Gastrocnemius medialis (tissue), 4 donors: ENCODE data around the gene NDUFAF8. TPM values are rescaled to one million over a fixed set of nuclear protein-coding genes. Genes with fewer than 3 reads are reported as not detected.

ENCODE experiments used
- ATAC-seq, 2 donors: fragments of 150-250 bp; one replicate each; pipeline ENCODE4 v1.9.1; 2016
- DNase-seq, 2 donors: peaks; one replicate each; pipeline ENCODE4 v3.0.0-alpha.2; 2019
- H3K27ac ChIP-seq, 4 donors: fragments of 200-600 bp; sonication (generic); 1 replicate in 1 of 4; 2 replicates in 3 of 4; pipeline ENCODE4 v1.5.1; 2016 to 2018; ENCODE audit warnings: mild to moderate bottlenecking in 2 of 4, moderate library complexity in 1 of 4
- H3K27me3 ChIP-seq, 3 donors: fragments of 200-600 bp; sonication (generic) in 2 of 3; 1 replicate in 1 of 3; 2 replicates in 2 of 3; pipeline versions ENCODE4 v1.5.1 to v1.6.0; 2016 to 2019; ENCODE audit warnings: mild to moderate bottlenecking in 1 of 3, moderate library complexity in 1 of 3
- H3K36me3 ChIP-seq, 2 donors: fragments of 200-600 bp; sonication (generic) in 1 of 2; one replicate each; pipeline ENCODE4 v1.5.1; 2017 to 2018
- H3K4me1 ChIP-seq, 2 donors: fragments of 200-600 bp; sonication (generic) in 1 of 2; one replicate each; pipeline ENCODE4 v1.5.1; 2016 to 2017; ENCODE audit warnings: mild to moderate bottlenecking in 2 of 2
- H3K4me3 ChIP-seq, 4 donors: fragments of 200-600 bp; sonication (generic) in 3 of 4; 1 replicate in 1 of 4; 2 replicates in 3 of 4; pipeline ENCODE4 v1.5.1; 2016 to 2019; ENCODE audit warnings: mild to moderate bottlenecking in 2 of 4
- H3K9me3 ChIP-seq, 3 donors: fragments of 200-600 bp; sonication (generic) in 2 of 3; 1 replicate in 1 of 3; 2 replicates in 2 of 3; pipeline ENCODE4 v1.5.1; 2016 to 2019
- POLR2A ChIP-seq, 2 donors: fragments of 450-650 bp; IDR thresholded peaks; one replicate each; pipeline ENCODE4 v1.6.1; 2017; ENCODE audit warnings: antibody characterized with exemption in 2 of 2, mild to moderate bottlenecking in 2 of 2, moderate library complexity in 2 of 2
- in situ Hi-C, 4 donors: fragments of 200-750 bp; cut with MboI; loops; one replicate each; pipeline versions ENCODE4 v1.15.0 to v1.8.0; 2017; ENCODE audit warnings: low sequenced_read_pairs in 4 of 4
- intact Hi-C: fragments of 100-400 bp; cut with DNase I; formaldehyde crosslinking; loops from one replicate; pipeline ENCODE4 v1.15.1; 2023; ENCODE audit warnings: low total_unique reads
- total RNA-seq, 4 donors: library from RNA; depleted of rRNA; stranded (reverse); fragments of >200 nt; gene quantifications; one replicate each; pipeline versions ENCODE4 v1.1.0 to v1.2.3, GENCODE V29; 2016
- TF ChIP-seq, protein P1 (sequence below), 5 experiments: fragments of 450-650 bp in 3 of 5; fragments of 200-600 bp in 2 of 5; sonication (generic) in 2 of 5; IDR thresholded peaks in 4 of 5; conservative IDR thresholded peaks in 1 of 5; 1 replicate in 4 of 5; 2 replicates in 1 of 5; pipeline ENCODE4 v1.5.1; 2016 to 2019; ENCODE audit warnings: antibody characterized with exemption in 5 of 5, mild to moderate bottlenecking in 3 of 5, moderate library complexity in 3 of 5

The NDUFAF8 gene
- total RNA-seq, 4 donors from 2014 or later = 39.4 to 700 (median 74.5) TPM

DNA sequence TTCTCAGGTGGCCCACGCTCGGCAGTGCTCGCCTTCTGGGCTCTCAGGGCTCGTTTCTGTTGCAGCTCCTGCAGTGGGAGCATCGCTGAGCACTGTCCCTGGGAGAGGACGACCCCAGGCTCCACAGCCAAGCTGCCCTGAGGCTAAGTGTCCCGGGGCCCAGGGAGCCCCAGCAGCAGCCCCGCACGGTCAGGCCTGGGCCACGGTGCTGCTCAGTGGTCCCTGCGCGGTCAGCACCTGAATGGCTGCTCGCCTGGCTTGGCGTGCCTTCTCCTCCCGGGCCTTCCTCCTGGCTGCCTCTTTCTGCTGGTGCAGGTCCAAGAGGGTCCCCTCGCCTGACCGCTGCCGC lies 39.7 kb upstream of the NDUFAF8 start:
- in situ Hi-C loops (no loop called here), intact Hi-C loops (no loop called here)
- Histone ChIP-seq H3K27ac (no peak overlapping the region), H3K4me3 (no peak overlapping the region), H3K9me3 (no peaks in the 10 kb centered on the region), H3K27me3 (no peaks in the 10 kb centered on the region), H3K4me1 (no peaks in the 10 kb centered on the region), H3K36me3 (no peaks in the 10 kb centered on the region)
- DNase-seq = no peak
- no peak for ATAC-seq
- no peak for TF ChIP-seq POLR2A (IDR thresholded peaks at IDR 0.05)
- TF ChIP-seq, protein P1, sequence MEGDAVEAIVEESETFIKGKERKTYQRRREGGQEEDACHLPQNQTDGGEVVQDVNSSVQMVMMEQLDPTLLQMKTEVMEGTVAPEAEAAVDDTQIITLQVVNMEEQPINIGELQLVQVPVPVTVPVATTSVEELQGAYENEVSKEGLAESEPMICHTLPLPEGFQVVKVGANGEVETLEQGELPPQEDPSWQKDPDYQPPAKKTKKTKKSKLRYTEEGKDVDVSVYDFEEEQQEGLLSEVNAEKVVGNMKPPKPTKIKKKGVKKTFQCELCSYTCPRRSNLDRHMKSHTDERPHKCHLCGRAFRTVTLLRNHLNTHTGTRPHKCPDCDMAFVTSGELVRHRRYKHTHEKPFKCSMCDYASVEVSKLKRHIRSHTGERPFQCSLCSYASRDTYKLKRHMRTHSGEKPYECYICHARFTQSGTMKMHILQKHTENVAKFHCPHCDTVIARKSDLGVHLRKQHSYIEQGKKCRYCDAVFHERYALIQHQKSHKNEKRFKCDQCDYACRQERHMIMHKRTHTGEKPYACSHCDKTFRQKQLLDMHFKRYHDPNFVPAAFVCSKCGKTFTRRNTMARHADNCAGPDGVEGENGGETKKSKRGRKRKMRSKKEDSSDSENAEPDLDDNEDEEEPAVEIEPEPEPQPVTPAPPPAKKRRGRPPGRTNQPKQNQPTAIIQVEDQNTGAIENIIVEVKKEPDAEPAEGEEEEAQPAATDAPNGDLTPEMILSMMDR (IDR thresholded peaks at IDR 0.05 in 4 of 5, conservative IDR thresholded peaks at IDR 0.05 in 1 of 5) = no peak

DNA sequence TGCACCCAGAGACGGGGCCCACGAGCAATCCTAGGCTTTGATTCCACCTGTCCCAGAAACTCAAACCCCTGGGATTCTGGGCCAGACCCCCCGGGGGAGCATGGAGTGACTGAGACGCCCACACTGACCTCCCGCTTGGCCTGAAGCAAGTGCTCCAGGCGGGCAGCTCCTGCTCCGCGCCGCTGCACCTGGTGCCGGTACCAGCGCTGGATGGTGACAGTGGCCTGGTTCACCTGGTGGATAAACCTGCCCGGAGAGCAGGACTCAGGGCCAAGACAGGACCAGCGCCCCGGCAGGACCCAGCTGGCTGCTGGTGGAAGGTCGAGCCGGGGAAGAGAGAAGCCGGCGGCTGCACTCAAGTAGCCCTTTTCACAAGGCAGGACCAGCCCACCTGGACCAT lies 38.9 kb upstream of the NDUFAF8 start:
- H3K4me1 ChIP-seq = no peaks in the 10 kb centered on the region
- no peak overlapping the region for H3K4me3 ChIP-seq
- intact Hi-C loops = no loop called here
- H3K27ac ChIP-seq = no peak overlapping the region
- ATAC-seq = no peak
- no peaks in the 10 kb centered on the region for H3K9me3 ChIP-seq
- in situ Hi-C loops = no loop called here
- no peak for DNase-seq
- TF ChIP-seq, protein P1 (IDR thresholded peaks at IDR 0.05 in 4 of 5, conservative IDR thresholded peaks at IDR 0.05 in 1 of 5) = no peak
- no peak for TF ChIP-seq POLR2A (IDR thresholded peaks at IDR 0.05)
- H3K27me3 ChIP-seq = no peaks in the 10 kb centered on the region
- no peaks in the 10 kb centered on the region for H3K36me3 ChIP-seq

DNA sequence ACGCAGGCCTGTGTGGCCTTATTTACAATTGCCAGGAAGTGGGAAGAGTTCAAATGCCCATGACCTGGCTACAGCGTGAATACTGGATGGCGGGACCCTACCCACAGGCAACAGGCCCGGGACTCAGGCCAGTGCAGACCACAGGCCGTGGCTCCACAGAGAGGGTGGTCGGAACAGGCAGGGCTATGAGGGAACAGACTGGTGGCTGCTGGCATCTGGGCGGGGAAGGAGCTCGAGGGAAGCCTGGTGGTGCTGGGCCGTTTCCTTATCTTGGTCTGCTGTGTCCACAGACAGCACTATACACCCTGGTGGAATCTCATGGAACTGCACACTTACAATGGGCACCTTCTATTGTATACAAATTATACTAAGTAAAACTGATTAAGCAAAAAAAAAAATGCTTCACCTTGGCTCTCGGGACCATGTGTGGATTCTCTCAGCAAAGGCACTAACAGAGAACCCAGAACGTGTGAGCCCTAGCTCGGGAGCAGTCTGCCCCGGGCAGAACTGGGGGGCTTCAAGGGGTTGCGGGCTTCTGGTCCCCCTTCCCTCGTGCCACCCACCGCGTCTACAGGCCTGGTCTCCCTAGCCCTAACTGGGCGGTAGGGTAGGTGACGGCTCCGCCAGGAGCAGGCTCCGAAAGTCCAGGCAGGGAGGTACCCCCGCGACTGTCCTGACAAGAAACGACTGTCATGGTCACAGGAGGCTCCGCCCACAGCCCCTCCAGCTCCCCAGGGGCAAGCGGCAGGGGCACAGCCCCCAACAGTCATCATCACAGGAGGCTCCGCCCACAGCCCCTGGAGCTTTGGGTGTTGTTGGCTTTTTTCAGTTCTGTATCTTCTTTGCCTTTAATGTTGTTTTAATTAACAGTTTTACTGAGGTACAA lies 38.2 kb upstream of the NDUFAF8 start:
- Histone ChIP-seq H3K4me1 (no peaks in the 10 kb centered on the region), H3K27me3 (no peaks in the 10 kb centered on the region), H3K4me3 (no peak overlapping the region), H3K9me3 (no peaks in the 10 kb centered on the region), H3K36me3 (no peaks in the 10 kb centered on the region), H3K27ac (no peak overlapping the region)
- in situ Hi-C loops (no loop called here), intact Hi-C loops (no loop called here)
- ATAC-seq (peak in 1 of 2 donors; percentile 40), DNase-seq (no peak)
- TF ChIP-seq, protein P1 (IDR thresholded peaks at IDR 0.05 in 4 of 5, conservative IDR thresholded peaks at IDR 0.05 in 1 of 5) = peak in 4 of 5 experiments; percentile 28 to 43 (median 38)
- no peak for TF ChIP-seq POLR2A (IDR thresholded peaks at IDR 0.05)

DNA sequence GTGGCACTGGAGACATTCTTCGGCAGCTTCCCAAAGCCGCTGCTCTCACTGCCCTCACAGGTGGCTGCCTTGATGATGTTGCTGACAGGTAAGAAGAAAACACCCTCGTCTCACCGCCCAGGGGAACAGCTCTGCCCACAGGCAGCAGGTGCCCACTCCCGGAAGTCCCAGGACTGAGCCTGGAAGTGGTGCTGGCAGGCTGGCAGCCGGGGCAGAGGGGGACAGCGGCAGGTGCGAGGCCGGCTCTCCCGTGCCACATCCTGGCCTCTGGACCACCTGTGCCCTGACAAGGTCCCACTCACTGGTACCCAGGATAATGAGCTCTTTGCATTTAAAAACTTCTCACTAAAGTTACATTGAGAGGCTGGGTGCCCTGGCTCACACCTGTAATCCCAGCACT lies 36.8 kb upstream of the NDUFAF8 start:
- TF ChIP-seq POLR2A (IDR thresholded peaks at IDR 0.05) = no peak
- TF ChIP-seq, protein P1 (IDR thresholded peaks at IDR 0.05 in 4 of 5, conservative IDR thresholded peaks at IDR 0.05 in 1 of 5) = no peak
- Histone ChIP-seq H3K4me3 (no peak overlapping the region), H3K27ac (no peak overlapping the region), H3K9me3 (no peaks in the 10 kb centered on the region), H3K36me3 (no peaks in the 10 kb centered on the region), H3K27me3 (no peaks in the 10 kb centered on the region), H3K4me1 (no peaks in the 10 kb centered on the region)
- intact Hi-C loops (no loop called here), in situ Hi-C loops (no loop called here)
- DNase-seq (no peak), ATAC-seq (no peak)
